ENCODE results near the gene CEACAM19.

CEACAM19 gene

DNA sequence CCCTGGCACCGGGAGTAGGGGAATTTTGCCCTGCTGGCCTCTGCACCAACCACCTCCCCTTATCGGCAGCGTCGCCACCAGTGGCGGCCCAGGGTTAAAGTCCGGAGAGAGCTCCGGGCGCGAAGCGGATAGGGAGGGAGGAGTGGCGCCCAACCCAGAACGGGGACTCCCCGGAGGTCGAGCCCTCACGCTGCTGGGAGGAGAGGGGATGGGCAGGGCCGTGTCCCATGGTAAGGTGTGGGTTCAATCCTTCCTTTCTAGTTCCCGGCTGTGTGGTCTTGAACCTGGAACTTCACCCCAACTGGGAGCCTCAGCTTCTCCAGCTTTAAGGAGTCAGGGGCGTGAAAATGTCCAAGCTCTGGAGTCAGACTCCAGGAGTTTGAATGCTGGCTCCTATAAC is 54.0 kb downstream of the CEACAM19 start:
- no peak for DNase-seq

DNA sequence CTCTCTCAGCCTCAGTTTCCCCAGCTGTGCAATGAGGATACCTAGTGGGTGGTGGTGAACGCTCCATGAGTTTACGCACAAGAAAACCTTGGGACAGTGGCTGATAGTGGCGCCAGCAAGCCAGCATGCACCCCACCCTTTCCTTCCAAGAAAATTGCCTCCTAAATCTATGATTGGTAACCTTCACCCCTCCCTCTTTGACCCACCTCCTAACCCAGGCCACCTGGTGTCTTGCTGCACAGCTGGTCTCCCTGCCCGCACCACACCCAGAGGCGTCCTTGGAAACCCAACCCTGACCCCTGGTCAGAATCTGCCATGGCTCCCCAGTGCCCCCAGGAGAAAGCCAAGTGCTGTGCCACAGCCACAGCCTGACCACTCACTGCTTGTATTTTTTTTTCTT is 54.4 kb downstream of the CEACAM19 start:
- DNase-seq: no peak

DNA sequence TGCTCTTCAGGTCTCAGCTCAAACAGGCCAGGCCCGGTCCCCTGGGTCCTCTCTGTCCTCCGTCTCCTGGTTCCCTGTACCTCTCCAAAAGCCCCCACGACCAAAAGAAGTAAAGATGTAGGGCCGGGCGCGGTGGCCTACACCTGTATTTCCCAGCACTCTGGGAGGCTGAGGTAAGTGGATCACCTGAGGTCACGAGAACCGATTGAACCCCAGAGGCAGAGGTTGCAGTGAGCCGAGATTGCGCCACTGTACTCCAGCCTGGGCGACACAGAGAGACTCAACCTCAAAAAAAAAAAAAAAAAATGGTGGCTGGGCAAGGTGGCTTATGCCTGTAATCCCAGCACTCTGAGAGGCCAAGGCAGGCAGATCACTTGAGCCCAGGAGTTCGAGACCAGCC is 55.2 kb downstream of the CEACAM19 start:
- no peak for DNase-seq

DNA sequence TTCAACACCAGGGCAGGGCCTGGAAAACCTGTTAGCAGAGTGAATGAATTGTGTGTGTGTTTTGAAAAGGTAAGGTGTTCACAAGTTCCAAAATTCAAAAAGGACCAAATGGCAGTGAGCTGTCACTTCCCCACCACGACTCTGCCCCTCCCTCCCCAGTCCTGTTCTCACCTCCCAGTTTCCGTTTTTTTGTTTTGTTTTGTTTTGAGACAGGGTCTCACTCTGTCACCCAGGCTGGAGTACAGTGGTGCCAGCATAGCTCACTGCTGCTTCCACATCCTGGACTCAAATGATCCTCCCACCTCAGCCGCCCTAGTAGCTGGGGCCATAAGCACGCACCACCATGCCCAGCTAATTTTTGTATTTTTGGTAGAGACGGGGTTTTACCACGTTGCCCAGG is 56.9 kb downstream of the CEACAM19 start:
- DNase-seq: no peak

DNA sequence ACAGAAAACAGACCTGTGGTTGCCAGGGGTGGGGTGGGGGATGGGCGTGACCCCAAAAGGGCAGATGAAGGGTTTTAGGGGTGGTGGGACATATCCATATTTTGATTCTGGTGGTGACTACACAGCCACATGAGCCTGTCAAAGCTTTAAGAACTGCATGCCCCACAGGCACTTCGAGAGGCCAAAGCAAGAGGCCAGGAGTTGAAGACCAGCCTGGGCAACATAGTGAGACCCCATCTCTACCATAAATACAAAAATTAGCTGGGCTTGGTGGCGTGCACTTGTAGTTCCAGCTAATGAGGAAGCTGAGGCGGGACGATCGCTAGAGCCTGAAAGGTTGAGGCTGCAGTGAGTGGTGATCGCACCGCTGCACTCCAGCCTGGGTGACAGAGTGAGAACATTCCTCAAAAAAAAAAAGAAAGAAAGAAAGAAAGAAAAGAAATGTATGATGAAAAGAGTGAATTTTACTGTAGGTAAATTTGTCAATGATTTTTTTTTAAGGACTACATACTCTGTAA is 58.3 kb downstream of the CEACAM19 start:
- DNase-seq: no peak

DNA sequence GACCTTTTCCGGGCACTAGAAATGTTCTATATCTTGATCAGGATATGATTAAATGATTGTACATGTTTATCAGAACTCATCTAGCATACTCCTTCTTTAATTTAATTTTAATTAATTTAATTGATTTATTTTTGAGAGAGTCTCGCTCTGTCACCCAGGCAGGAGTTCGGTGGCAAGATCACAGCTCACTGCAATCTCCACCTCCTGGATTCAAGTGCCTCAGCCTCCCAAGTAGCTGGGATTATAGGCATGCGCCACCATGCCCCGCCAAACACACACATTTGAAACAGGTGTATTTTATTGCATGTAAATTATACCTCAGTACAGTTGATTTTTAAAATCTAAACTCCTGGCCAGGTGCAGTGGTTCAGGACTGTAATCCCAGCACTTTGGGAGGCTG is 59.8 kb downstream of the CEACAM19 start:
- no peak for DNase-seq

DNA sequence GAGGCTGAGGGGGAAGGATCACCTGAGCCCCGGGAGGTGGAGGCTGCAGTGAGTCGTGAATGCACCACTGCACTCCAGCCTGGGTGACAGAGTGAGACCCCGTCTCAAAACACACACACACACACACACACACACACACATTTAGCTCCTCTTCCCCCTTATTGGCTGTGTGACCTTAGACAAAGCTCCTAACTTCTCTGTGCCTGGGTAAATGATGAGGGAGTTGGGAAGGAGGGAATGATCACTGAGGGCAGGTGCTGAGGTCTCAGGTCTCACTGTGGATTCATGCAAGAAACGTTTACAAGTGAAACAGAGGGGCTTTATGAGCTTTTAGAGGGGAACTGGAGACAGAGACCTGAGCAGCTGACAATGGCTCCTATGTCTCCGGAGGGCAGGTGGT is 60.3 kb downstream of the CEACAM19 start:
- no peak for DNase-seq

DNA sequence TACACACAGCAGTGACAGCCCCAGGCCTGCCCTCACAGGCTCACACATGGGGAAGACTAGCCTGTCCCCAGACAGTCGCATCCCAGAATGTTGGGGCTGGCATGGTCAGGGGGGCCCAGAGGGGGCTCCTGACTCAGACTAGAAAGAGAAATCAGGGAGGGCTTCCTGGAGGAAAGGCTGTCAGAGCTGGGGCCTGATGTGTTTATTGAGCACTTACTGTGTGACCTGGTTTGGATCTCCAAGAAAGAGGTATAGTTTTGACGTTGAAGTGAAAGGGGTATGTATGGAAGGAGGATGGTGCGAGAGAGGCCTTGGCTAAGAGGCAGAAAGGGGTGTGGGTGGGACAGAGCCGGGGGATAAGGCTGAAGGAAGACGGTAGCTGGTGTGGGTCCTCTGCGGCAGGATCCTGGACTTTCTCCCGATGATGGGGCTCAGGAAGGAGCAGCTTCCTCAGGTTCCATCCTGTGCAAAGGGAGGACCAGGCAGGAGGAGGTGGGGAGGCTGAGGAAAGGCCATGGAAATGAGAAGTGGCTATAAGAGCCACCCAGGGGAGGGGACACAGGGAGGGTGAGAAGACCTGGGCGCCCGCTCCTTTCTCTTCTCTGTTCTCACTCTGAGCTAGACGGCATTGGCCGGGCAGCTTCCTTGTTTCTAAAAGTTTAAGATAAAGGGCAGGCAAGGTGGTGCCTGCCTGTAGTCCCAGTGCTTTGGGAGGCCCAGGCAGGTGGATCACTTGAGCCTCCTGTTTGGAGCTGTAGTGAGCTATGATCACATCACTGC is 61.1 kb downstream of the CEACAM19 start:
- DNase-seq: no peak
